A549 (cell line): ENCODE measurements around the gene ZNF646.

Experiments used
- CTCF ChIP-seq: fragments of >200 bp; sonication (Bioruptor Twin); formaldehyde crosslinking; IDR thresholded peaks from 3 replicates; pipeline ENCODE4 v1.5.1; 2016
- TF ChIP-seq, protein P1 (sequence below): fragments of 200-600 bp; sonication (generic); IDR thresholded peaks from 2 replicates; pipeline ENCODE4 v1.6.1; 2016; ENCODE audit warnings: antibody characterized with exemption, mild to moderate bottlenecking, moderate library complexity
- TF ChIP-seq, protein P2 (sequence below): IDR thresholded peaks from 2 replicates; pipeline ENCODE4 v1.6.1; 2012
- TF ChIP-seq, protein P3 (sequence below): fragments of 150-350 bp; IDR thresholded peaks from 2 replicates; pipeline ENCODE4 v1.6.1; 2014; ENCODE audit warnings: low read depth, mild to moderate bottlenecking, low read length

- TF ChIP-seq, protein P1, sequence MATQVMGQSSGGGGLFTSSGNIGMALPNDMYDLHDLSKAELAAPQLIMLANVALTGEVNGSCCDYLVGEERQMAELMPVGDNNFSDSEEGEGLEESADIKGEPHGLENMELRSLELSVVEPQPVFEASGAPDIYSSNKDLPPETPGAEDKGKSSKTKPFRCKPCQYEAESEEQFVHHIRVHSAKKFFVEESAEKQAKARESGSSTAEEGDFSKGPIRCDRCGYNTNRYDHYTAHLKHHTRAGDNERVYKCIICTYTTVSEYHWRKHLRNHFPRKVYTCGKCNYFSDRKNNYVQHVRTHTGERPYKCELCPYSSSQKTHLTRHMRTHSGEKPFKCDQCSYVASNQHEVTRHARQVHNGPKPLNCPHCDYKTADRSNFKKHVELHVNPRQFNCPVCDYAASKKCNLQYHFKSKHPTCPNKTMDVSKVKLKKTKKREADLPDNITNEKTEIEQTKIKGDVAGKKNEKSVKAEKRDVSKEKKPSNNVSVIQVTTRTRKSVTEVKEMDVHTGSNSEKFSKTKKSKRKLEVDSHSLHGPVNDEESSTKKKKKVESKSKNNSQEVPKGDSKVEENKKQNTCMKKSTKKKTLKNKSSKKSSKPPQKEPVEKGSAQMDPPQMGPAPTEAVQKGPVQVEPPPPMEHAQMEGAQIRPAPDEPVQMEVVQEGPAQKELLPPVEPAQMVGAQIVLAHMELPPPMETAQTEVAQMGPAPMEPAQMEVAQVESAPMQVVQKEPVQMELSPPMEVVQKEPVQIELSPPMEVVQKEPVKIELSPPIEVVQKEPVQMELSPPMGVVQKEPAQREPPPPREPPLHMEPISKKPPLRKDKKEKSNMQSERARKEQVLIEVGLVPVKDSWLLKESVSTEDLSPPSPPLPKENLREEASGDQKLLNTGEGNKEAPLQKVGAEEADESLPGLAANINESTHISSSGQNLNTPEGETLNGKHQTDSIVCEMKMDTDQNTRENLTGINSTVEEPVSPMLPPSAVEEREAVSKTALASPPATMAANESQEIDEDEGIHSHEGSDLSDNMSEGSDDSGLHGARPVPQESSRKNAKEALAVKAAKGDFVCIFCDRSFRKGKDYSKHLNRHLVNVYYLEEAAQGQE, result no peak
- TF ChIP-seq, protein P2, sequence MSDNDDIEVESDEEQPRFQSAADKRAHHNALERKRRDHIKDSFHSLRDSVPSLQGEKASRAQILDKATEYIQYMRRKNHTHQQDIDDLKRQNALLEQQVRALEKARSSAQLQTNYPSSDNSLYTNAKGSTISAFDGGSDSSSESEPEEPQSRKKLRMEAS, result no peak
- no peak for TF ChIP-seq CTCF
- TF ChIP-seq, protein P3, sequence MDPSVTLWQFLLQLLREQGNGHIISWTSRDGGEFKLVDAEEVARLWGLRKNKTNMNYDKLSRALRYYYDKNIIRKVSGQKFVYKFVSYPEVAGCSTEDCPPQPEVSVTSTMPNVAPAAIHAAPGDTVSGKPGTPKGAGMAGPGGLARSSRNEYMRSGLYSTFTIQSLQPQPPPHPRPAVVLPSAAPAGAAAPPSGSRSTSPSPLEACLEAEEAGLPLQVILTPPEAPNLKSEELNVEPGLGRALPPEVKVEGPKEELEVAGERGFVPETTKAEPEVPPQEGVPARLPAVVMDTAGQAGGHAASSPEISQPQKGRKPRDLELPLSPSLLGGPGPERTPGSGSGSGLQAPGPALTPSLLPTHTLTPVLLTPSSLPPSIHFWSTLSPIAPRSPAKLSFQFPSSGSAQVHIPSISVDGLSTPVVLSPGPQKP, result no peak
These were observed 19.0 kb downstream of the ZNF646 start for GRCh38 chr16:31093132-31093703.
